ENCODE results near the gene FAM169A.

- TF ChIP-seq CTCF (IDR thresholded peaks at IDR 0.05), result no peak
- TF ChIP-seq NFE2L2 (conservative IDR thresholded peaks at IDR 0.05; ENCODE audit: low read length), result no peak
- TF ChIP-seq, protein P1, sequence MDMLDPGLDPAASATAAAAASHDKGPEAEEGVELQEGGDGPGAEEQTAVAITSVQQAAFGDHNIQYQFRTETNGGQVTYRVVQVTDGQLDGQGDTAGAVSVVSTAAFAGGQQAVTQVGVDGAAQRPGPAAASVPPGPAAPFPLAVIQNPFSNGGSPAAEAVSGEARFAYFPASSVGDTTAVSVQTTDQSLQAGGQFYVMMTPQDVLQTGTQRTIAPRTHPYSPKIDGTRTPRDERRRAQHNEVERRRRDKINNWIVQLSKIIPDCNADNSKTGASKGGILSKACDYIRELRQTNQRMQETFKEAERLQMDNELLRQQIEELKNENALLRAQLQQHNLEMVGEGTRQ (IDR thresholded peaks at IDR 0.05), result no peak
- TF ChIP-seq ESRRA (IDR thresholded peaks at IDR 0.05; ENCODE audit: borderline replicate concordance, low read length), result no peak
- TF ChIP-seq BHLHE40 (IDR thresholded peaks at IDR 0.05; ENCODE audit: low read depth, low read length), result no peak
- no peak for TF ChIP-seq ZC3H11A (IDR thresholded peaks at IDR 0.05)
- no peak for TF ChIP-seq FOXS1 (CRISPR knock-in tag; IDR thresholded peaks at IDR 0.05)
Observed at GRCh38 chr5:74853256-74853655, 12.9 kb downstream of the FAM169A start.

All from A549 (cell line).